ENCODE results near the gene RAD51B.
"Not testable (repeated sequence)": the region's sequence is repeated elsewhere in the genome, so short reads cannot be mapped to it uniquely, and the experiment has no call there.

Gene RAD51B

GRCh38 chr14:68041876-68042354 lies 222.3 kb downstream of the RAD51B start:
- H3K36me3 Mint-ChIP-seq (ENCODE audit: low read depth) = no peaks in the 10 kb centered on the region
- H3K4me3 Mint-ChIP-seq = no peak overlapping the region
- H3K9me3 Mint-ChIP-seq = no peaks in the 10 kb centered on the region
- no peaks in the 10 kb centered on the region for H3K4me1 Mint-ChIP-seq (ENCODE audit: low read depth)
- H3K27ac Mint-ChIP-seq = no peak overlapping the region
- no peaks in the 10 kb centered on the region for H3K27me3 Mint-ChIP-seq (ENCODE audit: low read depth)

GRCh38 chr14:68042586-68043210 lies 223.1 kb downstream of the RAD51B start:
- H3K27me3 Mint-ChIP-seq (ENCODE audit: low read depth) = no peaks in the 10 kb centered on the region
- no peaks in the 10 kb centered on the region for H3K36me3 Mint-ChIP-seq (ENCODE audit: low read depth)
- H3K27ac Mint-ChIP-seq = no peak overlapping the region
- H3K4me1 Mint-ChIP-seq (ENCODE audit: low read depth) = no peaks in the 10 kb centered on the region
- H3K4me3 Mint-ChIP-seq = no peak overlapping the region
- peaks cover under 1% of the 10 kb centered on the region for H3K9me3 Mint-ChIP-seq

- Mint-ChIP-seq H3K9me3 (peaks cover 5% of the 10 kb centered on the region), H3K4me3 (no peak overlapping the region), H3K36me3 (ENCODE audit: low read depth) (no peaks in the 10 kb centered on the region), H3K27me3 (ENCODE audit: low read depth) (no peaks in the 10 kb centered on the region), H3K27ac (no peak overlapping the region), H3K4me1 (ENCODE audit: low read depth) (no peaks in the 10 kb centered on the region)
Observed at GRCh38 chr14:68043752-68044151, 224.2 kb downstream of the RAD51B start.

GRCh38 chr14:68047906-68048305 lies 228.3 kb downstream of the RAD51B start:
- H3K4me3 Mint-ChIP-seq = no peak overlapping the region
- H3K36me3 Mint-ChIP-seq (ENCODE audit: low read depth) = no peaks in the 10 kb centered on the region
- peaks cover 5% of the 10 kb centered on the region for H3K9me3 Mint-ChIP-seq
- H3K27ac Mint-ChIP-seq = no peak overlapping the region
- no peaks in the 10 kb centered on the region for H3K4me1 Mint-ChIP-seq (ENCODE audit: low read depth)
- no peaks in the 10 kb centered on the region for H3K27me3 Mint-ChIP-seq (ENCODE audit: low read depth)

GRCh38 chr14:68048815-68049214 lies 229.2 kb downstream of the RAD51B start:
- not testable (repeated sequence) for H3K27ac Mint-ChIP-seq; H3K4me1 Mint-ChIP-seq (ENCODE audit: low read depth); H3K4me3 Mint-ChIP-seq; H3K9me3 Mint-ChIP-seq; H3K36me3 Mint-ChIP-seq (ENCODE audit: low read depth); H3K27me3 Mint-ChIP-seq (ENCODE audit: low read depth)

GRCh38 chr14:68050177-68050576 lies 230.6 kb downstream of the RAD51B start:
- H3K4me3 Mint-ChIP-seq = no peak overlapping the region
- no peaks in the 10 kb centered on the region for H3K36me3 Mint-ChIP-seq (ENCODE audit: low read depth)
- H3K4me1 Mint-ChIP-seq (ENCODE audit: low read depth) = no peaks in the 10 kb centered on the region
- no peak overlapping the region for H3K27ac Mint-ChIP-seq
- no peaks in the 10 kb centered on the region for H3K27me3 Mint-ChIP-seq (ENCODE audit: low read depth)
- H3K9me3 Mint-ChIP-seq = peaks cover 5% of the 10 kb centered on the region

GRCh38 chr14:68051146-68051545 lies 231.6 kb downstream of the RAD51B start:
- H3K4me3 Mint-ChIP-seq = no peak overlapping the region
- H3K36me3 Mint-ChIP-seq (ENCODE audit: low read depth) = no peaks in the 10 kb centered on the region
- peaks cover 5% of the 10 kb centered on the region for H3K9me3 Mint-ChIP-seq
- no peaks in the 10 kb centered on the region for H3K4me1 Mint-ChIP-seq (ENCODE audit: low read depth)
- H3K27me3 Mint-ChIP-seq (ENCODE audit: low read depth) = no peaks in the 10 kb centered on the region
- no peak overlapping the region for H3K27ac Mint-ChIP-seq

GRCh38 chr14:68060198-68060597 lies 240.6 kb downstream of the RAD51B start:
- peaks cover 1% of the 10 kb centered on the region for H3K36me3 Mint-ChIP-seq (ENCODE audit: low read depth)
- H3K4me3 Mint-ChIP-seq = no peak overlapping the region
- H3K9me3 Mint-ChIP-seq = peaks cover 17% of the 10 kb centered on the region
- H3K27me3 Mint-ChIP-seq (ENCODE audit: low read depth) = no peaks in the 10 kb centered on the region
- no peaks in the 10 kb centered on the region for H3K4me1 Mint-ChIP-seq (ENCODE audit: low read depth)
- no peak overlapping the region for H3K27ac Mint-ChIP-seq

- no peak overlapping the region for H3K27ac Mint-ChIP-seq
- no peak overlapping the region for H3K4me3 Mint-ChIP-seq
- peaks cover 17% of the 10 kb centered on the region for H3K9me3 Mint-ChIP-seq
- no peaks in the 10 kb centered on the region for H3K27me3 Mint-ChIP-seq (ENCODE audit: low read depth)
- H3K4me1 Mint-ChIP-seq (ENCODE audit: low read depth) = no peaks in the 10 kb centered on the region
- peaks cover 1% of the 10 kb centered on the region for H3K36me3 Mint-ChIP-seq (ENCODE audit: low read depth)
Observed at GRCh38 chr14:68062651-68063050, 243.1 kb downstream of the RAD51B start.

- no peak overlapping the region for H3K4me3 Mint-ChIP-seq
- H3K9me3 Mint-ChIP-seq = peaks cover 21% of the 10 kb centered on the region
- H3K27me3 Mint-ChIP-seq (ENCODE audit: low read depth) = no peaks in the 10 kb centered on the region
- peaks cover 1% of the 10 kb centered on the region for H3K36me3 Mint-ChIP-seq (ENCODE audit: low read depth)
- H3K4me1 Mint-ChIP-seq (ENCODE audit: low read depth) = no peaks in the 10 kb centered on the region
- no peak overlapping the region for H3K27ac Mint-ChIP-seq
Observed at GRCh38 chr14:68065322-68065721, 245.7 kb downstream of the RAD51B start.

- H3K4me3 Mint-ChIP-seq = no peak overlapping the region
- no peaks in the 10 kb centered on the region for H3K27me3 Mint-ChIP-seq (ENCODE audit: low read depth)
- H3K27ac Mint-ChIP-seq = no peak overlapping the region
- H3K4me1 Mint-ChIP-seq (ENCODE audit: low read depth) = no peaks in the 10 kb centered on the region
- no peaks in the 10 kb centered on the region for H3K36me3 Mint-ChIP-seq (ENCODE audit: low read depth)
- H3K9me3 Mint-ChIP-seq = peaks cover 40% of the 10 kb centered on the region
Observed at GRCh38 chr14:68074765-68075381, 255.3 kb downstream of the RAD51B start.

- Mint-ChIP-seq H3K9me3 (peaks cover 33% of the 10 kb centered on the region), H3K36me3 (ENCODE audit: low read depth) (no peaks in the 10 kb centered on the region), H3K4me1 (ENCODE audit: low read depth) (no peaks in the 10 kb centered on the region), H3K4me3 (no peak overlapping the region), H3K27ac (no peak overlapping the region), H3K27me3 (ENCODE audit: low read depth) (no peaks in the 10 kb centered on the region)
Observed at GRCh38 chr14:68075382-68076029, 255.9 kb downstream of the RAD51B start.

- H3K27me3 Mint-ChIP-seq (ENCODE audit: low read depth) = no peaks in the 10 kb centered on the region
- no peaks in the 10 kb centered on the region for H3K36me3 Mint-ChIP-seq (ENCODE audit: low read depth)
- H3K9me3 Mint-ChIP-seq = peaks cover 24% of the 10 kb centered on the region
- no peak overlapping the region for H3K27ac Mint-ChIP-seq
- no peaks in the 10 kb centered on the region for H3K4me1 Mint-ChIP-seq (ENCODE audit: low read depth)
- no peak overlapping the region for H3K4me3 Mint-ChIP-seq
Observed at GRCh38 chr14:68076451-68076850, 256.9 kb downstream of the RAD51B start.

GRCh38 chr14:68079941-68080697 lies 260.5 kb downstream of the RAD51B start:
- no peaks in the 10 kb centered on the region for H3K9me3 Mint-ChIP-seq
- no peaks in the 10 kb centered on the region for H3K36me3 Mint-ChIP-seq (ENCODE audit: low read depth)
- no peak overlapping the region for H3K4me3 Mint-ChIP-seq
- H3K4me1 Mint-ChIP-seq (ENCODE audit: low read depth) = no peaks in the 10 kb centered on the region
- H3K27ac Mint-ChIP-seq = no peak overlapping the region
- H3K27me3 Mint-ChIP-seq (ENCODE audit: low read depth) = no peaks in the 10 kb centered on the region

All from T-helper 1 cell treated with Interleukin-12 subunit alpha and Interleukin-12 subunit beta and Interleukin-4 antibody, amounts not matched to agents 30 μg/mL and 1 μg/mL, for 36 hours (primary cell).